ENCODE results near the gene MSANTD2.

Gene MSANTD2

DNA sequence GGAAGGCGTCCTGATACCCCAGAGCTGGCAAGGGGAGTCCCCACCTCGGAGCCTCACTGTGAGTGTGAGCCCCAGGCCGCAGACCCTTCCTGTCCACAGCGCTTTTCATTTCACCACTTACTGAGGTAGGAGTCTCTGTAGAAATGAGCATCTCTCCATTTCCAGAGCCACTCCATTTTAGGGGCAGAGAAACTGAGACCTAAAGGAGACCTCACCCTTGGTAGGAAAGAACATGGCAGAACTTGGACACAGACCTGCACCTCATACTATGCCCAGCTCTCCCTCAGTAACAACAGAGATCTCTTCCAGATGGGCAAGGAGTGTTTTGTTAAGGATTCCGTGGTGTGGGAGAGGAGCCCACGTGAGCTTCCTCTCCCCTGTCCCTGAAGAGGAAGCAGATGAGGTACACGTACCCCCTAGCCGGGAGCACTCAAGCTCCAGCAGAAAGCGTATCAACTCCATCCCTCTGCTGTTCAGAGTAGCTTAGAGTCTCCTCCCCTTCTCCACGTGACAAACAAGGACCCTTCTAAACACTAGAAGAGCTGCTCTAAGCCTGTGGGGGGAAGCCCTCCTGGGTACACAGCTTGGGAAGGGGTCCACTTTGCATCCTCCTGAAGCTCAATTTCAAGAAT, 47.6 kb downstream of the MSANTD2 start:
- no peak for DNase-seq

GRCh38 chr11:124751741-124752470, 48.3 kb downstream of the MSANTD2 start, which contains the start of gene VSIG2:
Gene VSIG2, minus strand, starts transcription at chr11:124752255. Its CDS starts 118 bp downstream, at chr11:124752137.
- DNase-seq: no peak

DNA sequence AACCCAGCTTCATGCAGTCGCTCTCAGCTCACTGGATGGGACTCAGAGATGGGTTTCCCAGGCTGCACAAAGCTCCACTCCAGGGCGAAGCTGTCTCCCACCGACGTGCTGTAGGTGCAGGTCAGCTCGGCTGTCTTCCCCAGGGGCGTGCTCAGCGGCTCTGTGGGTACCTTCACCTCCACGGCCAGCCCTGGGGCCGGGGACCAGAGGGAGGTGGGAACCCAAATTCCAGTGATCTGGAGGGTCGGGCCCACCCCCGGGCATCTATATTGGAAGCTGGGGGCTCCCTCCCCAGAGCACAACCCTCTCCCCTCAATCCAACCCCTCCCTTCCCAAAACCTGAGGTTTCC, 48.8 kb downstream of the MSANTD2 start:
- DNase-seq: no peak

- DNase-seq: no peak
These were observed 50.3 kb downstream of the MSANTD2 start for GRCh38 chr11:124749912-124750311.

- DNase-seq: no peak
These were observed 51.5 kb downstream of the MSANTD2 start for GRCh38 chr11:124748481-124749343.

GRCh38 chr11:124748100-124748418, 52.1 kb downstream of the MSANTD2 start:
- no peak for DNase-seq

- DNase-seq: no peak
These were observed 52.7 kb downstream of the MSANTD2 start for GRCh38 chr11:124747406-124748099.

- peak; percentile 85 for DNase-seq
These were observed 53.5 kb downstream of the MSANTD2 start for GRCh38 chr11:124746621-124747243.

GRCh38 chr11:124745835-124746620, 54.2 kb downstream of the MSANTD2 start:
- no peak for DNase-seq

GRCh38 chr11:124745270-124745834, 54.9 kb downstream of the MSANTD2 start:
- DNase-seq: no peak

DNA sequence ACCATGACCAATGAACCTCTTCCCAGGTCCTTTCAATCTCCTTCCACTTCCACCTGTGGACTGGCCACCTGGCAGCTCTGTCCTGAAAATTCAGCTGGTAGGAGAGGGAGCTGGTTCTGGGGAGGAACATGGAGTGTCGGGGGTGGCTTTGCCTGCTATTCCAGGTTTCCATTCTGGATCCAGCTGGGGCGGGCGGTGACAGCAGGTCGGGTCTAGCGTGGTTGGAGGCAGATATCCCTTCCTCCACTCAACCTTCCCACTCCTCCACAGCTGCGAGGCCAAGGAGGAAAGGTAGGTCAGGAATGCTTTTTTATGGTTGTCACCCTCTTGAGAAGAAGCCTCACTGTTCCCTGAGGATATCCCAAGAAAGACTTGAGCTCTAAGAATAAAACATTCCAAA, 57.2 kb downstream of the MSANTD2 start:
- DNase-seq: no peak

- no peak for DNase-seq
These were observed 57.7 kb downstream of the MSANTD2 start for GRCh38 chr11:124742555-124742954.

- DNase-seq: no peak
These were observed 59.8 kb downstream of the MSANTD2 start for GRCh38 chr11:124740277-124740882.

- DNase-seq: peak; percentile 88
These were observed 60.5 kb downstream of the MSANTD2 start, which contains the start of gene NRGN for GRCh38 chr11:124739479-124740276. Gene NRGN, plus strand, starts transcription at chr11:124739942. Its CDS starts 143 bp downstream, at chr11:124740085.

- no peak for DNase-seq
These were observed 61.3 kb downstream of the MSANTD2 start for GRCh38 chr11:124738713-124739478.

DNA sequence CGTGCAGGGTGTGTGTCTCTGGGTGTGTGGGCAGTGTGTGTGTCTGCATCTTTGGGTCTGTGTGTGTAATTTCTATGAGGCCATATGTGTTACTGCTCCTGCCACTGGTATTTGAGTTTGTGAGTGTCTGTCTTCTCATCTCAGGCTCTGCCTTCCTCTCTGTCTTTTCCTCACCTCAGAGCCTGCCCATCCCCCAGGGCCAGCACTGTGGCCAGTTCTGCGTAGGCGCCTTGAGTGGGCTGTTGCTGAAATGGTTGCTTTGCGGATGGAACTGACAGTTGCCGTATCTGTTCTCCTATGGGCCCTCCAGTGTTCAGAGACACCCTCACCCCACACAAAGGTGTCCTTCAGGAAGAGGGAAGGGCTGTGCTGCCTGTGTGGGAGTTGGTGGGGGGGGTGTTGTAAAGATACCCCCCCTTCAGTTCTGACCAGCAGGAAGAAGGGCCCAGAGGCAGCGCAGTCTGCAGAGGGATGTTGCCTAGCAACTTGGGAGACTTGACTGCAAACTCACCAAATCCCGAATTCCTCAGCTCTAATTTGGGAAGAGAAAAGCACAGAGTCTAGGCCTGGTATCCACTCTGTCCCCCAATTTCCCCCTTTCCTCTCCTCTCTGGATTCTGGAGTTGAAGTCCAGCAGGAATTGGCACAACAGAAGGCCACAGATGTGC, 62.4 kb downstream of the MSANTD2 start:
- DNase-seq: no peak

DNA sequence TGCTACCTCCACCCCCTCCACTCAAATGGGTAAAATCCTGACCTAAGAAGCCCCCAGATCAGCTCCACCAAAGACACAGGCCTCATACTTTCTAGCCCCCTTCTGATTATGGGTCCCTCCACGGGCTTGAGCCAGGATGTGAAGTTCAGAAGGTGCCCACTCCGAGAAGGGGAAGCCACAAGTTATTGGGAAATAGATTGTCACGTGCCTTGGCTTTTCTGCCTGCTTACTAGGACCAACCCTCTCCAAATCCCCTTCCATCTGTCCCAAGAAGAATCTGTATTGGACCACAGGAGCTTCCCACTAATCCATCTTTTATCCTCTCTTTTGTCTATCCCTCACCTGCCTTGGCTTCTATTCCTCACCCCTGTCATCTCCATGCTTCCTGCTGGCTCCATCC, 63.5 kb downstream of the MSANTD2 start:
- DNase-seq: no peak

DNA sequence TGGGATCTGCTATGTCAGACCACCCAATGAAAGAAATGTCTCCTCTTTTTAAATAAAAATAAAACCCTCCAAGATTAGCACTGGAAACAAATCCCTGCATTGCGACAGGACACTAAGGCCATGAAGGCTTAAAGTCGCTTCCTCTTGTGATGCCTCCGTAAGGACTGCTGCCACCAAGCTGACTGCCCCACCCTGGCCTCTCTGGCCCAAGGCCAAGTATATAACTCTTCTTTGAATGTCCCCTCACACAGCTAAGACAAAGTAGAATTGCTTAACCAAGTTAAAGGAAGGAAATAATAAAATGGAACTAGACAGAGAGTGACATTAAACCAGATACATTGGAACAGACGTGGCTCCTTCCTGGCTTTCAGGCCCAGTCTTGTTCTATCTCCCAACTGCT, 68.0 kb downstream of the MSANTD2 start:
- DNase-seq: no peak

DNA sequence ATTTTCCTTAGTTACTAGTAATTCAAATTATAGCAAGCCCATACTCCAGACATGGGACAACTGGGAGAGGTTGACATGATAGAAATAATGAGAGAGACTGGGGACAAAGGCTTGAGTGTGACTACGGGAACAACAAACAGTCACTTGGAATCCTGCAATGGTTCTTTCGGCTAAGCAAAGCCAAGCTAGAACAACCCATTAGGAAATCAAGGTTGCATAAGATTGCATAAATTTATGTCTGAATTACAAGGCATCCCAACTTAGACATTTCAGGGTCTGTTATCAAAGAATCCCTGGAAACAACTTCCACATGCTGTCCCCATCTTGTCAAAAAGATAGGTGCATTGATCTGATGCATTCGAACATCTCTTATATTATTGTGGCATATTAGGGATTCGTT, 70.6 kb downstream of the MSANTD2 start:
- no peak for DNase-seq

Measured in hematopoietic multipotent progenitor cell treated with erythropoietin and hydrocortisone succinate and interleukin-3 and kit ligand, for 8 days (in vitro differentiated cells).